GM12865 (cell line): ENCODE results near the gene DHRS4.
"Not testable (repeated sequence)": the region's sequence is repeated elsewhere in the genome, so short reads cannot be mapped to it uniquely, and the experiment has no call there.

ENCODE experiments used
- DNase-seq: peaks from one replicate; pipeline ENCODE4 v3.0.0; 2010; ENCODE audit warnings: low read depth
- H3K4me3 ChIP-seq: 2 replicates; pipeline ENCODE4 v1.5.1; 2011; ENCODE audit warnings: mild to moderate bottlenecking, low read depth, low read length, control low read depth
- TF ChIP-seq, protein P1 (sequence below): IDR thresholded peaks from 2 replicates; pipeline ENCODE4 v1.5.1; 2011; ENCODE audit warnings: low read length, control low read depth, low read depth, inconsistent platforms; ENCODE audit not compliant: insufficient read depth; ENCODE audit errors: missing control alignments

Gene DHRS4

DNA sequence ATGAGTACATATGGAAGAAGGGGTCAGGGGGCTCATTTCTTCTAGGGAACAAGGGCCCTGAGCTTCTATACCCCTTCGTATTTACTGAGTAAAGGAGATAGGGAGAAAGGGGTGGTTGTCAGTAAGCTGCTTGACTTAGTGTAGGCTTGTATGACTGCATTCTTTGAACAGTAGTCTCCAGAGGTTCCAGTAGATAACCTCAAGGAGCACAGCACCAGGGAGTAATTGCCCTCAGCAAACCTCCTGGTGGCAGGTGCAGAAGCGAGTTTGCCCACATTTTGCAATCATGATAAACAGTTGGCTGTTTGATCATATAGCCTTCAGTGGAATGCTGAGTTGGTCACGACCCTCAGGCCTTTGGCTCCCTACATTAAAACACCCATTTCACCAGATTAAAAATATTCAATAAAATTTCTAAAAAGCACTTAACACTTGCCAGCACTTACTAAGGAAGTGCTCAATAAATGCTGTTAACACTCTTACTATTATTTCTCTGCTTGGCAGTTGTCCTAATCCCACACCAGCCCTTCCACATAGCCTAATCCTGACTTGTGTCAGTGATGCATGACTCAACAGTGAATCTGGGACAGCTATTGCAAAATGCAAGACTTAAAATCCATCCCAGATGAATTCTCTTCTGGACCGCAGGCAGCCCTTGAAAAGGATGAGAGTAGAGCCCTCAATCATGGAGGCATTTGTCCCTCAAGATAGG is 31.5 kb downstream of the DHRS4 start:
- TF ChIP-seq, protein P1, sequence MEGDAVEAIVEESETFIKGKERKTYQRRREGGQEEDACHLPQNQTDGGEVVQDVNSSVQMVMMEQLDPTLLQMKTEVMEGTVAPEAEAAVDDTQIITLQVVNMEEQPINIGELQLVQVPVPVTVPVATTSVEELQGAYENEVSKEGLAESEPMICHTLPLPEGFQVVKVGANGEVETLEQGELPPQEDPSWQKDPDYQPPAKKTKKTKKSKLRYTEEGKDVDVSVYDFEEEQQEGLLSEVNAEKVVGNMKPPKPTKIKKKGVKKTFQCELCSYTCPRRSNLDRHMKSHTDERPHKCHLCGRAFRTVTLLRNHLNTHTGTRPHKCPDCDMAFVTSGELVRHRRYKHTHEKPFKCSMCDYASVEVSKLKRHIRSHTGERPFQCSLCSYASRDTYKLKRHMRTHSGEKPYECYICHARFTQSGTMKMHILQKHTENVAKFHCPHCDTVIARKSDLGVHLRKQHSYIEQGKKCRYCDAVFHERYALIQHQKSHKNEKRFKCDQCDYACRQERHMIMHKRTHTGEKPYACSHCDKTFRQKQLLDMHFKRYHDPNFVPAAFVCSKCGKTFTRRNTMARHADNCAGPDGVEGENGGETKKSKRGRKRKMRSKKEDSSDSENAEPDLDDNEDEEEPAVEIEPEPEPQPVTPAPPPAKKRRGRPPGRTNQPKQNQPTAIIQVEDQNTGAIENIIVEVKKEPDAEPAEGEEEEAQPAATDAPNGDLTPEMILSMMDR = no peak
- H3K4me3 ChIP-seq = no peak overlapping the region
- DNase-seq = no peak

DNA sequence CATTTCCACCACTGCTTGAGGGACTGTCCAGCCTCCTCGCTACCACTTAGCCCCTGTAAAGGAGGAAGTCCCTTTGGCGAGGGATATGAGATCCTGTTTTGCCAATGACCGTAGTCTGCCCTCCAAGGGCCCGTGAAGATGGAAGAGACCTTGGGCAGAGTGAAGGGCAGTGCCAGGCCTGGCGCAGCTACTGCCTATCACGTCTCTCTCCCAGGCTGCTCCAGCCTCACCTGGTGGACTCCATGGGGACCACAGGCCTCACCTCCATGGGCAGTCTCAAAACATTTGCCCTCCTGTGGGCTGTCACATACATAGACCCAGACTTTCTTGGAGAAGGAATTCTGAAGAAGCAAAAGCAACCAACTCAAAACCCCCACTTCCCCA is 34.6 kb downstream of the DHRS4 start:
- not testable (repeated sequence) for DNase-seq
- H3K4me3 ChIP-seq = peak overlapping the region; percentile 75

DNA sequence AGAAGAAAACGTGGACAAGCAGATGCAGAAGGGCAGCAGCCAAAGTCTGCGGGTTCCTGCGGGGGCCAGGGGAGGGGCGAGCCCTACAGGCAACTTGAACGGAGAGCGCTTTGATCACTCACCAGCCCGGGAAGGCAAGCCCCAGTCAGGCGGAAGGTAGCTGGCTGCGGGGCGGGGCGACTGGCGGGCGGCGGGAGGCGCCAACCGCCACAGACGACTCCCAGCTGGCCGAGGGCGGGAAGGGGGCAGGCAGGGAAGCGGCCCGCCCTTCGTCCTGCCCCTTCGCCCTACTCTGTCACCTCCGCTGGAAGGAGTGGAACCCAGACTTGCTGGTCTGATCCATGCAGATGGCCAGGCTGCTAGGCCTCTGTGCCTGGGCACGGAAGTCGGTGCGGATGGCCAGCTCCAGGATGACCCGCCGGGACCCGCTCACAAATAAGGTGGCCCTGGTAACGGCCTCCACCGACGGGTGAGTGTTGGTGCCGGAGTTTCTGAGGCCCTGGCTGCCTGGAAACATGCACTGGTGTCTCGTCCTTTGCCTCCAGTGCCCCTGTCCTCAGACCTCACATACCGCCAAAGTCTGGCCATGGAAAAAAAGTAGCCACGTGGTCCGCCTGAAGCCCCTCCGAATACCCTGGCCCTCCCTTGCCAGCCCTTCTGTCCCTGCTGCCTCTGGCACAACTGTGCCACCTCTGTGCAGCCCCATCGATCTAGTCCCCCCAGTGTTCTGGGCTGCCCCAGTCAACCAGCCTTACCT is 35.2 kb downstream of the DHRS4 start, which contains the start of gene DHRS4L2:
DHRS4L2 (plus strand) TSS at position 323 of the 757 bp plus-strand sequence; CDS start at position 342, 19 bp downstream.
- H3K4me3 ChIP-seq = peak within 1 kb of the TSS; percentile 75
- peak; percentile 88 for DNase-seq

DNA sequence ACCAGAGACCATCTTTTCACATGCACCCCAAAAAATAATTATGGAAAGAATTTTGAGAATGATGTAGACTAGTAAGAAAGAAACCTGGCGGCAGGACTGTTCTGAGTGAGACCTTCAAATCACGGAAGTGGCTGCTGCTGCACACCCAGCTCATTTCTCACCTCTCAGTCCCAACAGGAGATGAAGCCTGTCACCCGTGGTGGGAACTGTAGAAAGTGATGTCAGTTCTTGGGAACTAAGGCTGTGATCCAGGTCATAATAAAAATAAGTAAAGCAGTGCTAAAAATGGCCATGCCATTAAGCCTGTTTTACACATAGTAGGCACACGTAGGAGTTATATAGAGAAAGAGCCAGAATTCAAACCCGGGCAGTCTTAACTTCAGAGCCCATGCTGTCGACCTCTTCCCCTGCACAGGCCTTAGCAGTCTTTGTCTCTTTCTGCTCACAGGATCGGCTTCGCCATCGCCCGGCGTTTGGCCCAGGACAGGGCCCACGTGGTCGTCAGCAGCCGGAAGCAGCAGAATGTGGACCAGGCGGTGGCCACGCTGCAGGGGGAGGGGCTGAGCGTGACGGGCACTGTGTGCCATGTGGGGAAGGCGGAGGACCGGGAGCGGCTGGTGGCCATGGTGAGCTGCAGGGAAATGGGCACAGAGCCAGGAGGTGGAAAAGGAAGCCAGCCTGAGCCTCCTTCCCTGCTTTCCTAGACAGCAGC is 36.3 kb downstream of the DHRS4 start:
- peak overlapping the region; percentile 75 for H3K4me3 ChIP-seq
- peak; percentile 73 for DNase-seq

DNA sequence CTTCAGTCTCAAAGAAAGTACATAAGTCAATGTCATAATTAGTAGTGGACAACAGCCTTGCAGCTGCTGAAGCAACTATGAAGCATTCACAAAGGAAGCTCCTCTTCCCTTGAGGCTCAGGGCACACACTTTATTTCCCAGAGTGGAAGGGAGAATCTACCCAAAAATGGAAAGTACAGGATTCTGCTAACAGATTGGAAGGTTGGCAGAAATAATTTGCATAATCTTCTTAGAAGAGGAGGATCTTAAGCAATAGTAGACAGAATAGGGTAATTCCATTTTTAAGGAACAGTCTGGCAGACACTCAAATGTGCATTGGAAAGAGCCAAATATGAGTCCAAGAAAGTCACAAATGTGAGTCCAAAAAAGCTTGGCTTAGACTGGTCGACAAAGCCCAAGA is 37.4 kb downstream of the DHRS4 start:
- H3K4me3 ChIP-seq, DNase-seq: not testable (repeated sequence)

DNA sequence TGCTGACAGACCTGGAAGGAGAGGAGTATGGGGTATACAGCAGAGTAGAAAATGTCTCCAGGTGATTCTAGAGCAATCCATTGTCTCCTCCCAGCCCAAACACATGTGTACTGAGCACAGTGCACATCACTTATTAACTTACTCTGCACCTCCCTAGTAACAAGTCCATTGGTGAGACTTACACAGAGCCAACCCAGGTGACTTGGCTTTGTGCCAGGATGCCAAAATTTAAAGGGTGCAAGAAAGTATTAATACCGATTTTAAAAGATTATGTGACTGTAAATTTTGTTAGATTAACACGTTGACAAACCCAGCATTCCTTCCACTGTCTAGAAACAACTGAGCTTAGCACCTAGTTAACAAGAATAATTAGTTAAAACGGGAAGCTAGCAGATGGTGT is 39.5 kb downstream of the DHRS4 start:
- not testable (repeated sequence) for DNase-seq, H3K4me3 ChIP-seq

DNA sequence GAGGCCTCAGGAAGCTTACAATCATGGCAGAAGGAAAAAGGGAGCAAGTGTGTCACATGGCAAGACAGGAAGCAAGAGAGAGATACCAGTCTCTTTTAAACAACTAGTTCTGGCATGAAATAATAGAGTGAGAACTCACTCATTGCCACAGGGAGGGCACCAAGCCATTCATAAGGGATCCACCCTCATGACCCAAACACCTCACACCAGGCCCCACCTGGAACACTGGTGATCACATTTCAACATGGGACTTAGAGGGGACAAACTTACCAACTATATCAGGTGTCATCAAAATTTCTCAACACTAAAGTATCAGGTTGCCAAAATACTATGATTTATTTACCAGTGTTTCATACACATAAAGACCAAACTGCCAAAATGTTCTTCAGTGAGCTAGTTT is 42.4 kb downstream of the DHRS4 start:
- not testable (repeated sequence) for DNase-seq, H3K4me3 ChIP-seq

DNA sequence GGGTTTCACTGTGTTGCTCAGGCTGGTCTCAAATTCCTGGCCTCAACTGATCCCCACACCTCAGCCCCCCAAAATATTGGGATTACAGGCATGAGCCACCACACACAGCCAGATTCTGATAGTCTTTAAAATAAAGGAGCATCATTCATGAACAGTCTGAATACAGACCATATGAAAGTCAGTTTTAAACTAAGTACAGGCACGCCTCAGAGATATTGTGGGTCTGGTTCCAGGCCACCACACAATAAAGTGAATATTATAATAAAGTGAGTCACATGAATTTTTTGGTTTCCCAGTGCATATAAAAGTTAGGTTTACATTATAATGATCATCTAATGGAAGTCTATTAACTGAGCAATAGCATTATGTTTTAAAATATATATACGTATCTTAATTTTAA is 43.3 kb downstream of the DHRS4 start:
- not testable (repeated sequence) for DNase-seq, H3K4me3 ChIP-seq

DNA sequence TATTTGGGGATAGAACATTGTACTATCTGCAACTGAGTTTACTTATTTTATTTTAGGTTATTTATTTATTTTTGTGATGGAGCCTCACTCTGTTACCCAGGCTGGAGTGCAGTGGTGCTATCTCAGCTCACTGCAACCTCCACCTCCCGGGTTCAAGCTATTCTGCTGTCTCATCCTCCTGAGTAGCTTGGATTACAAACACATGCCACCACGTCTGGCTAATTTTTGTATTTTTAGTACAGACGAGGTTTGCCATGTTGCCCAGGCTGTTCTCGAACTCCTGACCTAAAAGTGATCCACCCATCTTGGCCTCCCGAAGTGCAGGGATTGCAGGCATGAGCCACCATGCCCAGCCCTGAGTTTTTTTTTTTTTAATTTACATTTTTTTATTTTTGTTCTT is 46.1 kb downstream of the DHRS4 start:
- not testable (repeated sequence) for H3K4me3 ChIP-seq, DNase-seq

DNA sequence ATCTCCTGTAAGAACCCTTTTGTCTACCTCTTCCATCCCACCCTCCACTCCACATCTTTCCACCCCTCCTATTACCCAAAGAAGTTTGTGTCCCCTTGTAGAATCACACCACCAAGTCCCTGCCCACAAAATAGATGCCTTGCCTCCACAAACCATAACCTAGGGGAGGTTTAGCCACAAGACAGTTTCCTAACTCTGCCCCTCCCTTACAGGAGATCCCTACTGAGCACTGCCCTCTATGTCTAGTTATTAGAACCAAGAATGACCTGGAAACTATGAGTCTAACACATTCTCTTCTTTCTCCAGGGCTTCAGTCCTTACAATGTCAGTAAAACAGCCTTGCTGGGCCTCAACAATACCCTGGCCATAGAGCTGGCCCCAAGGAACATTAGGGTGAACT is 47.5 kb downstream of the DHRS4 start:
- DNase-seq, H3K4me3 ChIP-seq: not testable (repeated sequence)

DNA sequence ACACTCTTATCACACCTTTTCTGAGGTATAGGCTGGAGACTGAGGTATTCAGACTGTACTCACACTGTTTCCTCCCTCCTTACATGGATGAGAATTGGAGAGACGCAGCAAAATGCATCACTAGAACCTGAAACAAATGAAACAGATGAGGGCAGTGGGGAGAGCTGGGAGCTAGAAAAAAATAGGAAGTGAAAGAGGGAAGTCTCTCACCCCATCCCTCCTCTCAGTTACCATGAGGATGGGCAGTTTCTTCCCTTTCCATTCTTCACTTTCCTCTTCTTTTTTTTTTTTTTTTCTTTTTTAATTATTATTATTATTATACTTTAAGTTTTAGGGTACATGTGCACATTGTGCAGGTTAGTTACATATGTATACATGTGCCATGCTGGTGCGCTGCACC is 48.1 kb downstream of the DHRS4 start:
- not testable (repeated sequence) for H3K4me3 ChIP-seq, DNase-seq

DNA sequence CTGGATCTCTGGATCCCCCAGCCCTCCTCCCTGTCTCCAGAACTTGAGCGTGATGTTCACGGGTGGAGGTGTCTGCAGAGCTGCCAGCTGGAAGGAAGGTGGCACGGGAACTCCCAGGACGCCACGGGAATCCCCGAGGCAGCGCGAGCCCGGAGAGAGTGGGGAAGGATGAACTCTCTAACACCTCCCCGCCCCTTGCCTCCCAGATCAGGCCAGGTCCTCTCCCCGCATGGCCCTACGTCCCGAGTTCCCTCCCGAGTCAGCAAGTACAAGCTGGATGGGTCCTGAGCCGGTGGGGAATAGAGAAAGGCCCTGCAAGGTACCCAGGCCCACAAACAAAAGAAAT is 52.9 kb downstream of the DHRS4 start:
- peak overlapping the region; percentile 53 for H3K4me3 ChIP-seq
- not testable (repeated sequence) for DNase-seq

DNA sequence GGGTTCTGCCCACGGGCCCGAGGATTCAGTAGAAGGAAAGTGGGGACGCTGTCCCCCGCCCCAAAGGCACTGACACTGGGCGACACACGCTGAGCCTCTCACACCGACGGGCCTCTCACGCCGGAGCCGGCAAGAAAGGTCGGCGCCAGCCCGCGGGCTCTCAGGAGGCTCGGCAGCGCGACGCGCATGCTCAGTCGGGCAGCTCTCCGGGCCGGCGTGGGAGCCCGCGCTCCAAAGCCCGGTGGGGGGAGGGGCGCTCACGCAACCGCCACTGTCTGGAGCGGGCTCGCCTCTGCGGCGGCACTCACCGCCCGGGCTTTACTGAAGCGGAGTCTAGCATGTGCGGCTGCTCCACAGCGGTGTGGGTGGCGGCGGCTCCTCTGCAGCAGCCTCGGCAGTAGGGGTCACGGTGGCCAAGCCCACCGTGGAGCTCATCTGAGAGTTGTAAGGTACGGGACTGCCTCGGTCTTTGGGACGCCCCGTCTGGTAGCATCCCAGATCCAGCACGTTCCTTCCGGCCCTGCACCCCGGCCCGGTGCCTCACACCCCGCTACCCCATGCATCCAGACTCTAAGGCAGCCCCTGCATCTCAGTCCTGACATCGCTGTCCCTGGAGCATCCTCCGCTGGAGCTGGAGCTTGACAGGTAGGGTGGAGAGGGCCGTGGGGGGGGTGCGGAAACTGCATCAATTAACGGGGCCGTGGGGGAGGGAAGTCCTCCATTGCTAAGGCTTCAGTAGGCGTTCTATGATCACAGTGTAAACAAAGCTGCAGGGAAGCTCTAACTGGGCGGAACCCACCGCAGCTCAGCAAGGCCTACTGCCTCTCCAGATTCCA is 53.5 kb downstream of the DHRS4 start:
- peak; percentile 33 for DNase-seq
- H3K4me3 ChIP-seq = peak overlapping the region; percentile 53
